ENCODE data around the gene ALPG.
"Not testable (repeated sequence)": the region's sequence is repeated elsewhere in the genome, so short reads cannot be mapped to it uniquely, and the experiment has no call there.

Gene ALPG

GRCh38 chr2:232406556-232407310 is at the start of gene ALPG:
Gene ALPG (plus strand): TSS chr2:232406844. CDS start chr2:232406895, 51 bp downstream.
- no peak for DNase-seq

GRCh38 chr2:232361646-232362045 is 45.0 kb upstream of the ALPG start:
- no peak for DNase-seq

GRCh38 chr2:232362174-232362900 is 44.3 kb upstream of the ALPG start:
- DNase-seq = no peak

- not testable (repeated sequence) for DNase-seq
These were observed 43.4 kb upstream of the ALPG start for GRCh38 chr2:232363064-232363783.

- DNase-seq = no peak
These were observed 42.6 kb upstream of the ALPG start for GRCh38 chr2:232363784-232364615.

GRCh38 chr2:232364806-232365594 is 41.6 kb upstream of the ALPG start:
- DNase-seq = not testable (repeated sequence)

GRCh38 chr2:232365621-232366321 is 40.9 kb upstream of the ALPG start:
- DNase-seq = no peak

- DNase-seq = not testable (repeated sequence)
These were observed 40.2 kb upstream of the ALPG start for GRCh38 chr2:232366461-232366860.

- DNase-seq = no peak
These were observed 39.6 kb upstream of the ALPG start for GRCh38 chr2:232367016-232367415.

- no peak for DNase-seq
These were observed 38.9 kb upstream of the ALPG start for GRCh38 chr2:232367591-232368233.

- no peak for DNase-seq
These were observed 38.3 kb upstream of the ALPG start for GRCh38 chr2:232368311-232368731.

- DNase-seq = no peak
These were observed 37.3 kb upstream of the ALPG start for GRCh38 chr2:232369126-232369951.

GRCh38 chr2:232370007-232370406 is 36.6 kb upstream of the ALPG start:
- not testable (repeated sequence) for DNase-seq

GRCh38 chr2:232372231-232373208 is 34.1 kb upstream of the ALPG start:
- no peak for DNase-seq

- no peak for DNase-seq
These were observed 32.3 kb upstream of the ALPG start for GRCh38 chr2:232374356-232374755.

GRCh38 chr2:232375164-232375563 is 31.5 kb upstream of the ALPG start:
- DNase-seq = no peak

GRCh38 chr2:232376260-232376659 is 30.4 kb upstream of the ALPG start:
- DNase-seq = no peak

GRCh38 chr2:232376713-232377112 is 29.9 kb upstream of the ALPG start:
- no peak for DNase-seq

Data from stimulated activated CD4-positive, alpha-beta T cell treated with anti-CD3 and anti-CD28 coated beads, Interleukin-15, amount 100 ng/mL, for 24 hours (primary cell).